ENCODE measurements around the gene BANF1. TPM values are rescaled to one million over a fixed set of nuclear protein-coding genes. Genes with fewer than 3 reads are reported as not detected.

BANF1 gene
- total and polyA plus RNA-seq, 10 of the 15 experiments (the other 5 are each of a cell fraction or from before 2014, with no cell fraction given), result 99.0 to 574 (median 297) TPM

- Histone ChIP-seq H3K4me3 (no peak overlapping the region), H3K9ac (ENCODE audit: control insufficient read depth, insufficient read depth, low read length) (no peak overlapping the region), H3K9me3 (replicated peaks; ENCODE audit: control insufficient read depth, insufficient read depth, low read length) (no peaks in the 10 kb centered on the region), H4K20me1 (ENCODE audit: control insufficient read depth, insufficient read depth) (no peaks in the 10 kb centered on the region), H3K79me2 (ENCODE audit: control insufficient read depth, insufficient read depth, low read length) (no peaks in the 10 kb centered on the region), H3K36me3 (ENCODE audit: control insufficient read depth in 2 of 2, insufficient read depth in 2 of 2, low read length in 1 of 2) (no peaks in the 10 kb centered on the region), H3K4me2 (ENCODE audit: control insufficient read depth, insufficient read depth) (no peak overlapping the region), H3K27ac (ENCODE audit: control insufficient read depth, insufficient read depth) (no peak overlapping the region), H2AFZ (ENCODE audit: control insufficient read depth, low read depth, low read length) (no peak overlapping the region), H3K4me1 (ENCODE audit: control insufficient read depth, insufficient read depth, low read length) (no peaks in the 10 kb centered on the region), H3K27me3 (replicated peaks in 1 of 2; ENCODE audit: control insufficient read depth in 2 of 2, insufficient read depth in 2 of 2, low read length in 1 of 2) (peaks cover 3 to 7% of the 10 kb centered on the region in 2 experiments)
- DNase-seq (ENCODE audit: low read depth, low spot score), result no peak
- WGBS (ENCODE audit: insufficient coverage, insufficient replicate concordance, low lambda C conversion rate, missing lambda C conversion rate), result 12% methylated on average over 12 of the region's 12 CpGs
- ChIA-PET CTCF (interaction anchor here (2.0 kb wide), 1 partner anchor 9 kb away, joined by 9 read pairs; no protein-coding TSS in a partner anchor), POLR2A (interaction anchor here (0.6 kb wide), 1 partner anchor 168 kb away, joined by 5 read pairs; no protein-coding TSS in a partner anchor), RAD21 (ENCODE audit: unreplicated experiment) (no interaction called here), SMC1A (ENCODE audit: uncharacterized antibody, unreplicated experiment) (no interaction called here)
- TF ChIP-seq E4F1 (IDR thresholded peaks at IDR 0.05; ENCODE audit: borderline replicate concordance, partially characterized antibody), result no peak
- peak; percentile 54; the same call in 1 of the 2 replicates for TF ChIP-seq REST (IDR thresholded peaks at IDR 0.05; ENCODE audit: low read depth, low read length)
- intact Hi-C loops (cut with micrococcal nuclease; ENCODE audit: unreplicated experiment) (no loop called here), in situ Hi-C loops (cut with MboI) (no loop called here)
- BruUV-seq (replicated peaks), result no TSS peak
- no peak for FAIRE-seq
- ATAC-seq, result no peak
Observed at GRCh38 chr11:66012946-66013761, 10.9 kb downstream of the BANF1 start.
